Urinary bladder (tissue), 4 donors: Measurements from ENCODE around the gene XIRP1. TPM values are rescaled to one million over a fixed set of nuclear protein-coding genes. Genes with fewer than 3 reads are reported as not detected.

Experiments used
- DNase-seq: peaks from one replicate; pipeline ENCODE4 v3.0.0-alpha.2; 2015; ENCODE audit errors: extremely low spot score
- H3K27ac ChIP-seq: one replicate; pipeline ENCODE4 v1.5.1; 2013; ENCODE audit warnings: low read depth, mild to moderate bottlenecking, moderate library complexity
- H3K36me3 ChIP-seq: one replicate; pipeline ENCODE4 v1.6.1; 2013; ENCODE audit warnings: mild to moderate bottlenecking, moderate library complexity; ENCODE audit not compliant: insufficient read depth
- H3K4me1 ChIP-seq: one replicate; pipeline ENCODE4 v1.6.1; 2013; ENCODE audit warnings: mild to moderate bottlenecking, moderate library complexity; ENCODE audit not compliant: insufficient read depth
- H3K4me3 ChIP-seq: one replicate; pipeline ENCODE4 v1.5.1; 2013; ENCODE audit warnings: low read depth, low read length
- WGBS: extraction: QIAGEN DNeasy Blood & Tissue Kit; methylation state at CpG from one replicate; pipeline ENCODE4 v1.1.7; 2013; 5-methylcytosine and 5-hydroxymethylcytosine counted together
- polyA plus RNA-seq: library from polyadenylated mRNA; stranded (reverse); fragments of 200-250 nt; gene quantifications from one replicate; pipeline ENCODE4 v1.2.3, GENCODE V29; 2013
- total RNA-seq: library from RNA; depleted of rRNA; stranded (reverse); fragments of >200 nt; gene quantifications from one replicate; pipeline ENCODE4 v1.2.3, GENCODE V29; 2014
- donor health status: healthy with polysubstance abuse.
- donor health status: healthy.

XIRP1 gene
- total and polyA plus RNA-seq, 2 donors = 0.03 to 1.1 TPM

- H3K36me3 ChIP-seq = no peaks in the 10 kb centered on the region
- no peak overlapping the region for H3K4me3 ChIP-seq
- no peak overlapping the region for H3K27ac ChIP-seq
- DNase-seq = no peak
- H3K4me1 ChIP-seq = no peaks in the 10 kb centered on the region
- 69% methylated on average over 4 of the region's 4 CpGs for WGBS
These were observed 36.0 kb downstream of the XIRP1 start for GRCh38 chr3:39156421-39156820.

DNA sequence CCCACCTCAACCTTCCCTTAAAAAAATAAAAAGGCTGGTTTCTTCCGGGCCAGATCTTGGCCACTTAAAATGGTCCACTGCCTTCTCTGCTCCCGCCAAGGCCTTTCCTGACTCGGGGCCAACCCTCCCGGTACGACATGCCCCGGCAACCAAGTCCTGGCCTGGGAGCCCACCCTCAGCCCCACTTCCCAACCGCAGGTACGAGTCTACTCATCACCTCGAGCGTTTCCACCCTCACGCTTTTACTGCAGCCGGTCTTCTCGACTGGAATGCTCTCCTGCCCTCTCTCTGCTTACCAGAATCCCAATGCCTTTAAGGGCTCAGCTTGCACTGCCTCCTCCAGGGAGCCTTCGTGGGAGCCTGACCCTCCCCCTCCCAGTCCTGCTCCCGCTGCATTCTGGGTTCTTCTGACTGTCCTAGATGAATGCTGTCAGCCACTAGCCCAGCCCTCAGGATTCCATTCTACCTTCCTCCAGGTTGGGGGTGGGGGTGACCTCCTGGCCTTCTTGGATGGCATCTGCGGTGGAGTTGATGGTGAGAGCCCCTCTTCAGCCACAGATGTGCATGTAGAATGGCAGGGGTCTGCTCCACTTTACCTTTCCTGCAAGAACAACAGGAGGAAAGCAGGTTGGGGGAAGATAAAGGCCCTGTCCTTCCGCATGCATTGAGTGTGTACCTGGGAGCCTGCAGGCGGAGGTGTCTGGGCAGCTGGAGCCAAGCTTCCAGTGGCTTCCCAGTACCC, 37.9 kb downstream of the XIRP1 start:
- H3K36me3 ChIP-seq = no peaks in the 10 kb centered on the region
- peak overlapping the region; percentile 57 for H3K27ac ChIP-seq
- no peak overlapping the region for H3K4me3 ChIP-seq
- no peaks in the 10 kb centered on the region for H3K4me1 ChIP-seq
- DNase-seq = no peak
- WGBS = 53% methylated on average over 18 of the region's 18 CpGs

DNA sequence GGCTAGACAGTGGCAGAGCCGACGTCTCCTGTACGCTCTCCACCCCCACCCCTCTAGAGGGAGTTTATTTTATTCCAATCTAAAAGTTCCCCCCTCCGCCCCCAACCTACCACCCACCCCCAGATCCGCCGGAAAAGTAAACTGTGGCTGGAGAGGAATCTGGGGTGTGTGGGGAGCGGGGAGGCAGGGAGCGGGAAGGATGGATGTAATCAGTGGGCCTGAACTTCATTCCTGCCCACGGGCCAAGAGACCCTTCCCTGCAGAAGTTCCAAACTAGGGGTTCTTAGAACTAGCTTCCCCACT, 38.5 kb downstream of the XIRP1 start:
- H3K27ac ChIP-seq = peak overlapping the region; percentile 85
- H3K4me3 ChIP-seq = peak overlapping the region; percentile 47
- DNase-seq = no peak
- WGBS = 26% methylated on average over 9 of the region's 9 CpGs
- H3K36me3 ChIP-seq = no peaks in the 10 kb centered on the region
- no peaks in the 10 kb centered on the region for H3K4me1 ChIP-seq

DNA sequence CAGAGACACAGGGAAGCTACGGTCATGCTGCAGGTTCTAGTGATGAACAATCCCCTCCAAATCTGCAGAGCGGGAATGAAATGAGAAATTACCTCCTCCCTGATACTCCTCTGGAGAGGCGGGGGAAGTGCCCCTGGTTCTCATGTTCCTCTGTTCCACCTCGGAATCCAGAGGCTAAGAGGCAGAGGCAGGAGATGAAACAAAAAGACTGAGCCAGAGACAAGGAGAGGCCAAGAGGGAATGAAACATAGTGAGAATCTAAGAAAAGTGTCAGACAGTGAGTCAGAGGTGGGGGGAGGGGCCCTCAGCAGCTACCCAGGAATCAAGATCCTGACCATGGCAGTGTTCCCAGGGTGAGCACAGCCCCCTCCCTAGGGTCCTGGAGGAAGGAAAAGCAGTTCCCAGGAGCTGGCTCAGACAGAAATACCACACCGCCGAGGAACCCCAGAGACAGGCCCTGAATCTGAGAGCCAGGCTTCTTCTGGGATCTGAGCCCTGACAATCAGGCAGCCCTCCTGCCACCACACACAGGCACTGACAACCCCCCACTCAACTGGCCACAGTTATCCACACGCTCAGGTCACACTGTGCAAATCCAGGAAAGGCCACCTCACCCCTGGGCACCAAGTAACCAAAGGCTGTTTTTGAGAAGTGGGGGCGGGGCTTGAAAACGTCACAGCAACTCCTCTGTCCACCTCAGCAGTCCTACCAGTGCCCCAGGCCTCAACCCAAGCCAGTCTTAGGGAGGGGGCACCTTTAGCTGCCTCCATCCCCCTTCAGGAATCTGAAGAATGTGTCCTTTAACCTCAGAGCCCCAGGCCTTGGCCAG, 41.4 kb downstream of the XIRP1 start:
- Histone ChIP-seq H3K36me3 (no peaks in the 10 kb centered on the region), H3K4me3 (peak overlapping the region; percentile 92), H3K27ac (peak overlapping the region; percentile 100), H3K4me1 (no peaks in the 10 kb centered on the region)
- 13% methylated on average over 9 of the region's 9 CpGs for WGBS
- peak; percentile 84 for DNase-seq

GRCh38 chr3:39150148-39150802, 42.1 kb downstream of the XIRP1 start:
- Histone ChIP-seq H3K4me1 (no peaks in the 10 kb centered on the region), H3K4me3 (no peak overlapping the region), H3K36me3 (no peaks in the 10 kb centered on the region), H3K27ac (peak overlapping the region; percentile 44)
- no peak for DNase-seq
- whole genome bisulfite sequencing = 35% methylated on average over 5 of the region's 5 CpGs

DNA sequence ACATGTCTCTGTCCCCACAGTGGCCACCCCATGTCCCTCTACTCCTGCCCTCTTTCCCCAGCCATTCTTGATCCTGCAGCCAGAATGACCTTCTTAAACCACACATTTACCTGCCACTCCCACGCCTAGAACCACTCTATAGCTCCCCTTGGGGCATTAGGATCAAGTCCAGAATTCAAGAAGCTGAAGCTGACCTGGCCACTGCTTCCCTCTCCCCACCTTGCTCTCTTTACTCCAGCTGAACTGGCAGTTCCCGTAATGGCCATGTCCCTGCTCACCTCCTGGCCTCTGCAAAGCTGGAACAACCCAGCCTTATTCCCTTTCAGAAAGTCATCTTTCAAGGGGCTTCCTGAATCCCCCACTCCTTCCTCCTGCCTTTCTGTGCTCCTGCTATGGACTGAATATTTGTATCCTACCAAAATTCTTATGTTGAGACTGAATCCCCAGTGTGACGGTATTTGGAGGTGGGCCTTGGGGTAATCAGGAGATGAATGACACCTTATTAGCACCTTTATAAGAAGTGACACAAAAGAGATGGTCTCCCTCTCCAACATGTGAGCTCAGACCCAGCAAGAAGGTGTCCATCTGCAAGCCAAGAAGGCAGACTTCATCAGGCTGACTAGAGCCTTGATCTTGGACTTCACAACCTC, 42.8 kb downstream of the XIRP1 start:
- WGBS = 80% methylated on average over 3 of the region's 3 CpGs

GRCh38 chr3:39149059-39149455, 43.3 kb downstream of the XIRP1 start:
- Histone ChIP-seq H3K4me1 (no peaks in the 10 kb centered on the region), H3K4me3 (no peak overlapping the region), H3K36me3 (peaks cover under 1% of the 10 kb centered on the region), H3K27ac (no peak overlapping the region)
- WGBS = 62% methylated on average over 4 of the region's 4 CpGs
- no peak for DNase-seq

More for the DNA sequence above, 42.8 kb downstream of the XIRP1 start:
- H3K36me3 ChIP-seq = no peaks in the 10 kb centered on the region
- no peak for DNase-seq
- peak overlapping the region; percentile 53 for H3K27ac ChIP-seq
- no peaks in the 10 kb centered on the region for H3K4me1 ChIP-seq
- no peak overlapping the region for H3K4me3 ChIP-seq

DNA sequence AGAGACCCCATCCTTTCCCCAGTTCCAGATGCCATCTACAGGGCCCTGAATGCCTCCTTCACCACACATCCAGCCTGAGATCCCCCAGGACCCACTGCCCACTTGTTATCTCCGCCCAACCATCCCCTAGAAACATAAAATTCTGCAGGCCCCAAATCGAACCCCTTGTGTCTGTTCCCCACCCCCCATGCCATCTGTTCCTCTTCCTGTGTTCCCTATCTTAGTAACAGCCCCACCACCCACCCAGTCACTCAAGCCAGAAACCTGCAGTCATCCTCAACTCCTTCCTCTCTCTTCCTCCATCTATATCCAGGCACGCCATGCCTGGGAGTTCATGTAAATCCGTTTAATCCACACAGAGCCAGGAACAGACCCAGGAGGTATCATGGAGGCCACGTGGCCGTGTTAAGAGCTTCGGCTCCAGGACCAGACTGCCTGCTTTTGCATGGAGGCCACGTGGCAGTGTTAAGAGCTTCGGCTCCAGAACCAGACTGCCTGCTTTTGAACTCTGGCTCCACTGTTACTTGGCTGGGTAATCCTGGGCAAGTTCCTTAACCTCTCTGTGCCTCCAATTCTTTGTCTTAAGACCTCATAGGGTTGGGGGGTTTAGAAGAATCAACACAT, 43.8 kb downstream of the XIRP1 start:
- no peak for DNase-seq
- H3K4me1 ChIP-seq = no peaks in the 10 kb centered on the region

GRCh38 chr3:39147711-39148434, 44.5 kb downstream of the XIRP1 start:
- 32% methylated on average over 9 of the region's 9 CpGs for WGBS
- no peaks in the 10 kb centered on the region for H3K4me1 ChIP-seq
- H3K27ac ChIP-seq = peak overlapping the region; percentile 87
- no peak overlapping the region for H3K4me3 ChIP-seq
- H3K36me3 ChIP-seq = peaks cover 2% of the 10 kb centered on the region
- no peak for DNase-seq

More for the DNA sequence above, 43.8 kb downstream of the XIRP1 start:
- 29% methylated on average over 9 of the region's 9 CpGs for WGBS
- peak overlapping the region; percentile 87 for H3K27ac ChIP-seq
- peaks cover 2% of the 10 kb centered on the region for H3K36me3 ChIP-seq
- H3K4me3 ChIP-seq = no peak overlapping the region

DNA sequence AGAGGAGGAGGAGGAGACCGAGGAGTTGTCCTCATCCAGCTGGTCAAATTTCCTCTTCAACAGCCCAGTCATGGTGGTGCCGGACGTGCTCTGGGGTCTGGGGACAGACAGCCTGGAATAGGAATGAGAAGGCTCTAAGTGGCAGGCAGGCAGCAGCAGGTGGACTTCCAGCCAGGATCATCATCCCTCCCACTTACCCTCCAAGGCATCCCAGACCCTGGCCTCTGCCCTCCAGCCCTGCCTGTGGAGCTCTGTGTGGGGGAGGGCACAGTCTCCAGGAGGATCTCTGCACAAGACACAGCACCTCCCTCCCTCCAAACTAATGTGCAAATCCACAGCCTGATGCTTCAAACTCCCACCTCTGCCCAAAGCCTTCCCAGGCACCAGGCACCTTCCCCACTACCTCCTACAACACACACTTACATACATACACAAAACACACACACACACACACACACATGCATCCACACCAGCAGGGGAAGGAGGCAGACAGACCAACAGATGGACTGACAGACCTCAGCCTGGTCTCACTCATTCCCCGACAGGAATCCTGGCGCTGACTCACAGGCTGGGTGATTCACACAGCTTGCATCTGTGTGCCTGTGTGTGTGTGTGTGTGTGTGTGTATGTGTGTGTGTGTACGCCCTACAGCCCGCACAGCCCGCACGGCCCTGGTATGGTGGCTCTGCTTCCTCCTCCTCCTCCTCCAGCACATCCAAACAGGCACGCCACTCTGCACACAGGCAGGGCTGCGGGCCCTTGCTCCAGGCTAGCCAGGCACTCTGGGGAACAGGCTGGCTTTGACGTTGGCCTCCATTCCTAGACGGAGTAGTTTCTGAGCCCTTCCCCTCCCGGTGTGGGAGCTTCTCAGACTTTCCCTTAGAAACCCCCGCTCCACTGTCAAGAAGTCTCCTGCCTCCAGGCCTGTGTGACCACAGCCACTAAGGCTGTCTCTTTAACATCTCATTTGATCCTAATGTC, 45.5 kb downstream of the XIRP1 start:
- Histone ChIP-seq H3K4me3 (no peak overlapping the region), H3K36me3 (peaks cover 2% of the 10 kb centered on the region), H3K4me1 (no peaks in the 10 kb centered on the region), H3K27ac (peak overlapping the region; percentile 87)
- 16% methylated on average over 15 of the region's 15 CpGs for WGBS
- DNase-seq = no peak

DNA sequence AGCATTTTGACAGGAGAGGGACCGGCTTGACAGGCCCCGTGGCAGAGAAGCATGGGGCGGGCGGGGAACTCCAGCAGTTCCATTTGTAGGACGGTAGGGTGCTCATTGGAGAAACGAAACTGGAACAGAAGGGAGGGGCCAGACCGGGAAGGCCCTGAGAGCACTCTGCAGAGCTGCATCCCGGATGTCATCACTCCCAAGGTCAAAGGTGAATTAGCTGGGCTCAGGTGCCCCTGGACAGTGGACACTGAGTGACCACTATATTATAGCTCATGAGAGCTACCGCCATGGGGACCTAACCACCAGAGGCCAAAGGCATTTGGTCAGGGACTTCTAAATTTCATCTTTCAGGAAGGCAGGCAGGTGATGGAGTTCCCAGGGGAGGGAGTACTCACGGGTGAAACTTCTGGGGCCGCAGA, 46.3 kb downstream of the XIRP1 start:
- H3K27ac ChIP-seq = peak overlapping the region; percentile 87
- H3K4me3 ChIP-seq = no peak overlapping the region
- no peak for DNase-seq
- WGBS = 64% methylated on average over 11 of the region's 11 CpGs
- H3K36me3 ChIP-seq = peaks cover 2% of the 10 kb centered on the region
- H3K4me1 ChIP-seq = no peaks in the 10 kb centered on the region
